PC-3 (cell line): ENCODE results near the gene PRRG4.
"Not testable (repeated sequence)": the region's sequence is repeated elsewhere in the genome, so short reads cannot be mapped to it uniquely, and the experiment has no call there.

Experiments used
- CTCF ChIP-seq: fragments of 300-600 bp; sonication (generic); conservative IDR thresholded peaks from 2 replicates; pipeline ENCODE4 v1.5.1; 2017; ENCODE audit warnings: antibody characterized with exemption, low read depth, mild to moderate bottlenecking, low read length
- EZH2 ChIP-seq: fragments of 300-600 bp; sonication (generic); IDR thresholded peaks from one replicate; pipeline ENCODE4 v1.6.1; 2017; ENCODE audit warnings: antibody characterized with exemption, mild to moderate bottlenecking, low read length; ENCODE audit not compliant: unreplicated experiment

GRCh38 chr11:32888384-32888710, 58.6 kb downstream of the PRRG4 start:
- not testable (repeated sequence) for TF ChIP-seq CTCF, EZH2
